RCC 7860 (cell line): ENCODE measurements around the gene PAIP2.
"Not testable (repeated sequence)": the region's sequence is repeated elsewhere in the genome, so short reads cannot be mapped to it uniquely, and the experiment has no call there.

Experiments used
- DNase-seq: peaks from one replicate; pipeline ENCODE4 v3.0.0-alpha.2; 2015; ENCODE audit warnings: low spot score
- FAIRE-seq: peaks from 2 replicates; lab custom pipeline; 2012; peaks lifted over from hg19 to GRCh38; lab: Jason Lieb, UNC

PAIP2 gene

DNA sequence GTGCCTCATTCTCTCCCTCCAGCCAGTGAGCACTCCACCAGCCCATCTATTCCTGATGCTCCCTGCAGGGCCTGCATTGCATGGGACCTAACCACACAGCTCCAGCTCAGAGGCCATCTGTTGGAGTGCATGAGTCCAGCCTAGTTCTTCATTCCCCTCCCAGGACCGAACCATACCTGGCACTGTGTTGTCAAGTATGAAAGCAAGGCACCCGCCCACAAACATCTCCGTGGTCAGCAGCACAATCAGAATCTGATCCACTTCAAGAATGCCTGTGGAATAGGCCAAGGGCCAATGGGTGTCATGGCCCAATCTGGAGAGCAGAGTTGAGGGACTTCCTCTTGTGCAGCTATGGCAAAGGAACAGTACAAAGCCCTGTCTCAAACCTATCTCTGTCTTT, 35.6 kb downstream of the PAIP2 start:
- DNase-seq (no peak), FAIRE-seq (no peak)

- DNase-seq (no peak), FAIRE-seq (no peak)
Observed at GRCh38 chr5:139378101-139378825, 36.6 kb downstream of the PAIP2 start.

DNA sequence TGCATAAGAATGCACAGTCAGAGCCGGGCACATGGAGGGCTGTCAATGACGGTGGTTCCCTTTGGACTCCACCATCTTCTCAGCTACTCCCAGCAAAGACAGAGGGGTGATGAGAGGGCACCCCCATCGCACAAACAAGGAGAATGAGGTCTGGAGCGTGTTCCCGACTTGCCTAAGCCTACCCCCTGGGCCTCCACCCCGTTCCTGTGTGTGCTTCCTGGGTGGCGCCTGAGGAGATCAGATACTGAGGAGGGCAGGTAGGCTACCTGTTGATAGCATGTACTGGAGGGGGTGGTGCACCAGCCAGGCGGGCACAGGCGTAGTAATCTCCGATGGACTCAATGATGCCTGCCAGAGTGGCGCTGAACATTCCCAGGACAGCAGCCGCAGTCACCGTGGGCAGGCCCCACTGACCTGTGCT, 37.3 kb downstream of the PAIP2 start:
- no peak for FAIRE-seq

GRCh38 chr5:139379626-139380449, 38.2 kb downstream of the PAIP2 start:
- FAIRE-seq (no peak), DNase-seq (no peak)

More for the DNA sequence above, 37.3 kb downstream of the PAIP2 start:
- DNase-seq: no peak

DNA sequence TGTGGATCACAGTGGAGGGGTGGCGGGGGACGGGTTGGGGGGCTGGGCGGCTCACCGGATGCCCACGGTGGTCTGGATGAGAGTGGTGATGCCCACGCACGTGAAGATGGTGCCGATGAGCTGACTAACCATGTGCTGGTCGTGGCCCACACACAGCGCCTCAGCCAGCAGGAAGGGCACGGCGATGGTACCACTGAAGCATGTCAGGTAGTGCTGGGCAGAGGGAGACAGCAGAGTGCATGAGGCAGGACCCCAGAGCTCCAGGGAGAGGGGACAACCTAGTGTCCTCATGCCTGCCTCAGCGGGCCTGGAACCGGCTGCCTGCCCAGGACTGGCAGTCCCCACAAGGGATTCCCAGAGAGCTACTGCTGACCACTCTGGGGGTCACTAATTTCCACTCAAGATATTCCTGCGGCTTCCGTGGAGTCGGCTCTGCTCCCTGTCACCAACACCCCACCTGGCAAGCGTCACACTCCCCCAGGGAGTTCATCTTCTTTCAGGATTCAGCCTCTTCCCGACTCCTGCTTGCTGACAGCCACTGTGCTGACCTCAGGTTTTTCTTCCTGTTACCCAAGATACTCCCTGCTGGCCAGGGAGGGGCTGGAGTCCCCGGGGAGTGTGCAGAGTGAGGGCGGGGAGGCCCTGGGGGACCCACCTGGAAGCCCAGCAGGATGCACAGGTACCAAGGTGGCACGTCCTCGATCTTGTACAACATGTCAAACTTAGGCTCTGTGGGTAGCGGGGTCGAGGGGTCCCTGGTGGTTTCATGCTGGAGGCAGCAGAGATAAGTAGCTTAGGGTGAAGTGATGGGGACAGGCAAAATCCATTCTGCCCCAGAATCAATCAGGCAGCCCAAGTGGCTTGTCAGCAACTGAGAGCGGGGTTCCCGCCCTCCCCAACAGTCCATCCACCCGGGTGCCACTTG, 40.4 kb downstream of the PAIP2 start:
- FAIRE-seq: no peak
- no peak for DNase-seq

GRCh38 chr5:139382807-139383206, 41.2 kb downstream of the PAIP2 start:
- no peak for DNase-seq

GRCh38 chr5:139383275-139383992, 41.8 kb downstream of the PAIP2 start, which contains the start of gene SLC23A1:
SLC23A1 (minus strand) TSS chr5:139383297; CDS start chr5:139383253, 44 bp downstream.
- peak; percentile 58 for FAIRE-seq
- DNase-seq: peak; percentile 23

More at GRCh38 chr5:139382807-139383206, 41.2 kb downstream of the PAIP2 start:
- FAIRE-seq: no peak

GRCh38 chr5:139383993-139384590, 42.4 kb downstream of the PAIP2 start:
- no peak for FAIRE-seq
- no peak for DNase-seq

- no peak for FAIRE-seq
Observed at GRCh38 chr5:139384591-139385051, 43.0 kb downstream of the PAIP2 start.

DNA sequence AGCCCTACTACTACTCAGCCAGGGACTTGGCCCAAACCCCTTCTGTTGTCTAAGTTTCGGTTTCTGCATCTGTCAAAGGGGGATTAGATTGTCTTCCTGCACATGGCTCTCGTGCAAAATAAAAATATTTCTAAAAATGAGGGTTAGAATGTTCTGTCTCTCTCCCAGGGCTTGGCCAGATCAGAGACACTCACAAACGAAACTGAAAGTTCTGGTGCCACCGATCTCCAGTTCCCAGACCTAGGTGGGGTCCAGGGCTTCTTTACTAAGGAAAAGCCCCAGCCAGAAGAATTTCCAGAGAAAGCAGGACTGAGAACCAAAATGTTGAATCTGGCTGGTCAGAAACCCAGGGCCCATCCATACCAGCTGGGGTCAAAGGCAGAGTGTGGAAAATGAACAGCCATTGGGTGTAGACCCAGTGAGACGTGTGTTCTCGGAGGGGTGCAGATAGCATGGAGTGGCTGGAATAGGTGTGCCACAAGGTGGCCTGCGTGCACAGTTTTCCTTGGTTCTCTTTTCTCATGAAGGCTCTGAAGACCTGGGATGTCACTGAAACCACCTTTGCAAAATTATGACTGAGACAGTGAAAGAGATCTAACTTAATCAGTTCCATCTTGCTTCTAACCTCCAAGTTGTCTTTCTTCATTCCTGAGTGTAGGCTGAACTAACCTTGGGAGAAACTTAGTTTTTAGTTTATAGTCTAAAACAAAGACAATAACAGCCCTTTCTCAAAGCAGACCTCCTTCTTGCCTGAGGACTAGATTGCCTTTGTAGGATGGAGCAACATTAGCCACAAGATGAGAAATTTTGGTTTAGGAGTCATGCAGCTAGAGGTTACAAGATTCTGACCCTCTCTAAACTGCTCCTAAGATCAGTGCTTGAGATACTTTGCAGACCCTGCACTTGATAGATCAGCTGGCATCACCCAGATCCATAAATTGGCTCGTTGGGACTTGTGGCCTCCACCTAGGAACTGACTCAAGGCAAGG, 43.7 kb downstream of the PAIP2 start:
- FAIRE-seq (no peak), DNase-seq (no peak)

More at GRCh38 chr5:139384591-139385051, 43.0 kb downstream of the PAIP2 start:
- DNase-seq: no peak

DNA sequence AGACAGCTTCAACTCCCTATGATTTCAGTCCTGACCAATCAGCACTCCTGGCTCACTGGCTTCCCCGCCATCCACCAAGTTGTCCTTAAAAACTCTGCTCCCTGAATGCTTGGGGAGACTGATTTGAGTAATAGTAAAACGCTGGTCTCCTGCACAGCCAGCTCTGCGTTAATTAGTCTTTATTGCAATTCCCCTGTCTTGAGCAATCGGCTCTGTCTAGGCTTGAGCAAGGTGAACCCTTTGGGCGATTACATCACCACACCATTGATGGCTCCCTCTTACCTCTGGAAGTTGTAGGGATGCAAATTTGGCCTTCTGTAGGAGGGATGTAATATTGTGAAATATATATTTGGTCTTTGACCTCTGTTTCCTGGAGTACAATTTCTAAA, 44.4 kb downstream of the PAIP2 start:
- FAIRE-seq: no peak
- DNase-seq: no peak

- not testable (repeated sequence) for DNase-seq, FAIRE-seq
Observed at GRCh38 chr5:139386956-139387355, 45.3 kb downstream of the PAIP2 start.

GRCh38 chr5:139387611-139388197, 46.0 kb downstream of the PAIP2 start:
- FAIRE-seq: no peak
- DNase-seq: no peak

GRCh38 chr5:139388198-139388821, 46.7 kb downstream of the PAIP2 start:
- no peak for DNase-seq
- no peak for FAIRE-seq

- DNase-seq (no peak), FAIRE-seq (no peak)
Observed at GRCh38 chr5:139389701-139390638, 48.3 kb downstream of the PAIP2 start, which contains the start of gene MZB1. MZB1 (minus strand) TSS chr5:139389913; CDS start chr5:139389856, 57 bp downstream.
